ENCODE measurements around the gene RCAN1. TPM values are rescaled to one million over a fixed set of nuclear protein-coding genes. Genes with fewer than 3 reads are reported as not detected.

Gene RCAN1
- total RNA-seq, 6 donors from 2014 or later = 24.7 to 36.2 (median 29.4) TPM

DNA sequence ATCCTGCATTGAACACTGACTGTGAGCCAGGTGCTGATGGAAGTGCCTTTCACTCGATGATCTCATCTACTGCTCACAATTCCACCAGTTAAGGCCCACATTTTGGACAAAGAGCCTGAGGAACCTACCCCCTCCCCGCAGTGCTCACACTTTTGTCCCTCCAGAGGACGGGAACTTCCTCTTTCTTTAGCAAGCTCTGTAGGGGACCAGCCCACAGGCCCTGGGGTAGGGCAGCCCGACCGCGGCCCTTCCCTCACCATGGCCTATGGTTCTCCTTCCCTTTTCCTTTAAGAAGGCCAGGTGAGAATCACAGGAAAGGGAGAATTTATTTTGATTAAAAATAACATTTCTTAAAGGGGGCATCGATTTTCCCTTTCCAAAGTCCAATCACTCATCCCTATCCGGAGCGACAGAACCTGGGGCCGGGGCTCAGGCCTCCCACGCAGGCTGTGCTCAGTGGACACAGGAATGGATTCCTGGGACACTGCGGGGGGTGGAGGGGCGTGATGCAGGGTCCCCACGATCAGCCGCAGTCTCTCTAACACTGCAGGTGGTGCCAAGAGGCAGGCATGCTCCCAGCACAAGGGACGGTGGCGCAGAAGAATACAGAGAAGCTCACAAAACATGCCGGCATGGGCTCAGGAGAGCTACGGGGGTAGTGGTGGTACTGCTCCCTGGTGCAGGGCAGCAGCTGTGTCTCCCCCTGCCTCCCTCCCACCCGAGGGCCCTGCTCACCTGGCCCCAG lies 94.0 kb downstream of the RCAN1 start:
- ATAC-seq (ENCODE audit: low FRiP score in 2 of 2) = peak in 1 of 2 donors; percentile 61
- Histone ChIP-seq H3K9me3 (no peaks in the 10 kb centered on the region), H3K36me3 (peaks cover 0 to 45% (median 19%) of the 10 kb centered on the region in 4 donors), H3K4me1 (peaks cover 32 to 69% (median 54%) of the 10 kb centered on the region in 4 donors), H3K4me3 (no peak overlapping the region), H3K27me3 (no peaks in the 10 kb centered on the region), H3K27ac (peak overlapping the region in 2 of 4 donors; percentile 64 to 77)
- peak; percentile 62 to 70 for DNase-seq
- 85 to 86% methylated on average over 14 to 20 of the region's 20 CpGs for WGBS, 2 donors
- TF ChIP-seq CTCF (IDR thresholded peaks at IDR 0.05) = no peak
- no peak for TF ChIP-seq EP300 (IDR thresholded peaks at IDR 0.05)
- no peak for TF ChIP-seq POLR2AphosphoS5 (IDR thresholded peaks at IDR 0.05)
- peak in 1 of 4 donors; percentile 27 for TF ChIP-seq POLR2A (IDR thresholded peaks at IDR 0.05)

- H3K36me3 ChIP-seq = peaks cover 0 to 45% (median 19%) of the 10 kb centered on the region in 4 donors
- peak overlapping the region in 2 of 4 donors; percentile 64 to 77 for H3K27ac ChIP-seq
- WGBS, 2 donors = 78 to 87% methylated on average over 6 of the region's 6 CpGs
- TF ChIP-seq POLR2AphosphoS5 (IDR thresholded peaks at IDR 0.05) = no peak
- no peak for TF ChIP-seq CTCF (IDR thresholded peaks at IDR 0.05)
- no peak for TF ChIP-seq EP300 (IDR thresholded peaks at IDR 0.05)
- no peak for TF ChIP-seq POLR2A (IDR thresholded peaks at IDR 0.05)
- H3K4me1 ChIP-seq = peaks cover 30 to 69% (median 52%) of the 10 kb centered on the region in 4 donors
- no peak overlapping the region for H3K4me3 ChIP-seq
- ATAC-seq (ENCODE audit: low FRiP score in 2 of 2) (no peak), DNase-seq (no peak)
- H3K9me3 ChIP-seq = no peaks in the 10 kb centered on the region
- H3K27me3 ChIP-seq = no peaks in the 10 kb centered on the region
Observed at GRCh38 chr21:34520281-34520680, 94.6 kb downstream of the RCAN1 start.

DNA sequence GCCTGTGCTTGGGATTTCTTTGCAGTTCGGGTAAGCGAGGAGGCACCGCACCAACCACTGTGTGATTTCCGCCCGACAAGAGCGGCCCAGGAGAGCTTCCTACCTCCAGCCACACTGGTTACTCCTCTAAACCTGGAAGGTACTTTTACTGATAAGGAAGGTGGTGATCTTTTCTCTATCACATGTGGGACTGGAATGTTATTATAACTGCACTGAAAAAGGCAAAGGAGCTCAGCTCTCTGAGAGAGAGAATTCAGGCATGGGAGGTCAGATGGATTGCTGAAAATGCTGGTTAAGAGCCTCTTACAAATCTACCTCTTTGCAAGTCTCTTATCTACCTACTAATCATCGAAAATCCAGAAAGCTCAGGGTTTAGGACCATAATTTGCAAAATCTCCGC lies 95.2 kb downstream of the RCAN1 start:
- Histone ChIP-seq H3K27ac (peak overlapping the region in 2 of 4 donors; percentile 64 to 77), H3K27me3 (no peaks in the 10 kb centered on the region), H3K36me3 (peaks cover 0 to 45% (median 19%) of the 10 kb centered on the region in 4 donors), H3K4me1 (peaks cover 27 to 64% (median 47%) of the 10 kb centered on the region in 4 donors), H3K4me3 (no peak overlapping the region), H3K9me3 (no peaks in the 10 kb centered on the region)
- WGBS, 2 donors = 88 to 90% methylated on average over 6 to 8 of the region's 8 CpGs
- no peak for DNase-seq
- TF ChIP-seq POLR2A (IDR thresholded peaks at IDR 0.05) (no peak), EP300 (IDR thresholded peaks at IDR 0.05) (no peak), POLR2AphosphoS5 (IDR thresholded peaks at IDR 0.05) (no peak), CTCF (IDR thresholded peaks at IDR 0.05) (no peak)
- ATAC-seq (ENCODE audit: low FRiP score in 2 of 2) = no peak

DNA sequence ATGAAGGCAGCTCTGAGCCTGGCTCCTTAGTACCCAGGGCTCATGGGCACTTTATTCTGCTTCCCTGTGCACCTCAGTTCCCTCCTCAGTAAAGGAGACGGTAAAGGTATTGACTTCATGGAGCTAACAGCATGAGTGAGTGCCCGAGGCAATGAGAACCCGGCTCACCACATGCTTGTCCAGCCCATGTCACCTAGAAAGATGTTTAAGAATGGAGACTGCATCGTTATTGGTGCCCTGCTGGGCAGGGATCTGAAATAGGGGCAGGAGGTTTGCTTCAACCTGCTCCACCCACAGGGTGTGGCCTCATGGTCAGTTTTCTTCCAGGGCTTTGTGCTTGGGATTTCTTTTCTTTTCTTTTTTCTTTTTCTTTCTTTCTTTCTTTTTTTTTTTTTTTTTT lies 95.9 kb downstream of the RCAN1 start:
- no peak overlapping the region for H3K4me3 ChIP-seq
- 79 to 92% methylated on average over 4 of the region's 4 CpGs for WGBS, 2 donors
- peaks cover 0 to 45% (median 19%) of the 10 kb centered on the region in 4 donors for H3K36me3 ChIP-seq
- H3K9me3 ChIP-seq = no peaks in the 10 kb centered on the region
- H3K4me1 ChIP-seq = peaks cover 21 to 57% (median 41%) of the 10 kb centered on the region in 4 donors
- DNase-seq (no peak), ATAC-seq (ENCODE audit: low FRiP score in 2 of 2) (no peak)
- peak overlapping the region in 2 of 4 donors; percentile 42 to 77 for H3K27ac ChIP-seq
- no peaks in the 10 kb centered on the region for H3K27me3 ChIP-seq
- TF ChIP-seq POLR2A (IDR thresholded peaks at IDR 0.05) = no peak
- no peak for TF ChIP-seq POLR2AphosphoS5 (IDR thresholded peaks at IDR 0.05)
- no peak for TF ChIP-seq CTCF (IDR thresholded peaks at IDR 0.05)
- TF ChIP-seq EP300 (IDR thresholded peaks at IDR 0.05) = no peak
